CD4-positive, CD25-positive, alpha-beta regulatory T cell (primary cell): Measurements from ENCODE around the gene PLAGL2. TPM values are rescaled to one million over a fixed set of nuclear protein-coding genes. Genes with fewer than 3 reads are reported as not detected.

ENCODE experiments used
- ATAC-seq, 2 donors: fragments of 150-1000 bp; cut with Tn5 transposase; one replicate each; pipeline ENCODE4 v1.10.0; 2021; ENCODE audit warnings: low read depth in 2 of 2, moderate number of reproducible peaks in 2 of 2, moderate library complexity in 1 of 2
- DNase-seq, 3 donors: peaks; one replicate each; pipeline versions ENCODE4 v3.0.0 to v3.0.0-alpha.2; 2012 to 2022; ENCODE audit warnings: mixed read lengths in 1 of 3
- H3K27ac ChIP-seq: one replicate; pipeline ENCODE4 v1.7.0; 2013; ENCODE audit warnings: mild to moderate bottlenecking, low read length; ENCODE audit not compliant: insufficient read depth, poor library complexity, severe bottlenecking
- H3K27me3 ChIP-seq: one replicate; pipeline ENCODE4 v1.7.0; 2013; ENCODE audit warnings: low read length; ENCODE audit not compliant: control insufficient read depth, insufficient read depth
- H3K36me3 ChIP-seq: one replicate; pipeline ENCODE4 v1.7.0; 2013; ENCODE audit warnings: mild to moderate bottlenecking, low read length, moderate library complexity; ENCODE audit not compliant: control insufficient read depth, insufficient read depth
- H3K4me1 ChIP-seq: 2 replicates; pipeline ENCODE4 v1.7.0; 2013; ENCODE audit warnings: mild to moderate bottlenecking, low read length; ENCODE audit not compliant: insufficient read depth, control insufficient read depth, poor library complexity, severe bottlenecking
- H3K4me3 ChIP-seq: one replicate; pipeline ENCODE4 v1.7.0; 2013; ENCODE audit warnings: low read depth, mild to moderate bottlenecking, low read length, moderate library complexity
- H3K9me3 ChIP-seq, 2 experiments: 1 replicate in 1 of 2; 2 replicates in 1 of 2; pipeline ENCODE4 v1.7.0; 2013; ENCODE audit warnings: low read length in 2 of 2, mild to moderate bottlenecking in 1 of 2, moderate library complexity in 1 of 2; ENCODE audit not compliant: control insufficient read depth in 2 of 2
- H3K27ac Mint-ChIP-seq, 3 donors: one replicate each; pipeline ENCODE4 v1.8.0; 2020 to 2022; ENCODE audit warnings: mild to moderate bottlenecking in 3 of 3, mixed read lengths in 3 of 3, moderate library complexity in 2 of 3
- H3K27me3 Mint-ChIP-seq: one replicate; pipeline ENCODE4 v1.8.0; 2022; ENCODE audit warnings: mild to moderate bottlenecking, mixed read lengths
- H3K36me3 Mint-ChIP-seq: one replicate; pipeline ENCODE4 v1.8.0; 2020; ENCODE audit warnings: mixed read lengths
- H3K4me1 Mint-ChIP-seq, 4 donors: one replicate each; pipeline ENCODE4 v1.8.0; 2020 to 2022; ENCODE audit warnings: mixed read lengths in 4 of 4, mild to moderate bottlenecking in 1 of 4
- H3K4me3 Mint-ChIP-seq, 4 donors: one replicate each; pipeline ENCODE4 v1.8.0; 2020 to 2022; ENCODE audit warnings: mild to moderate bottlenecking in 4 of 4, mixed read lengths in 4 of 4, moderate library complexity in 3 of 4
- H3K9me3 Mint-ChIP-seq, 7 donors: one replicate each; pipeline ENCODE4 v1.8.0; 2020 to 2022; ENCODE audit warnings: mixed read lengths in 7 of 7, mild to moderate bottlenecking in 3 of 7, moderate library complexity in 2 of 7
- polyA plus RNA-seq, 4 donors: library from polyadenylated mRNA; unstranded; fragments of 300-500 nt; fragmentation: Illumina TruSeq; gene quantifications; one replicate each; pipeline ENCODE4 v1.2.3, GENCODE V29; 2021
- total RNA-seq: library from RNA; stranded (reverse); gene quantifications from one replicate; pipeline ENCODE4 v1.2.3, GENCODE V29; 2022

The PLAGL2 gene
- total and polyA plus RNA-seq, 5 donors from 2014 or later: 2.8 to 22.9 (median 4.4) TPM

DNA sequence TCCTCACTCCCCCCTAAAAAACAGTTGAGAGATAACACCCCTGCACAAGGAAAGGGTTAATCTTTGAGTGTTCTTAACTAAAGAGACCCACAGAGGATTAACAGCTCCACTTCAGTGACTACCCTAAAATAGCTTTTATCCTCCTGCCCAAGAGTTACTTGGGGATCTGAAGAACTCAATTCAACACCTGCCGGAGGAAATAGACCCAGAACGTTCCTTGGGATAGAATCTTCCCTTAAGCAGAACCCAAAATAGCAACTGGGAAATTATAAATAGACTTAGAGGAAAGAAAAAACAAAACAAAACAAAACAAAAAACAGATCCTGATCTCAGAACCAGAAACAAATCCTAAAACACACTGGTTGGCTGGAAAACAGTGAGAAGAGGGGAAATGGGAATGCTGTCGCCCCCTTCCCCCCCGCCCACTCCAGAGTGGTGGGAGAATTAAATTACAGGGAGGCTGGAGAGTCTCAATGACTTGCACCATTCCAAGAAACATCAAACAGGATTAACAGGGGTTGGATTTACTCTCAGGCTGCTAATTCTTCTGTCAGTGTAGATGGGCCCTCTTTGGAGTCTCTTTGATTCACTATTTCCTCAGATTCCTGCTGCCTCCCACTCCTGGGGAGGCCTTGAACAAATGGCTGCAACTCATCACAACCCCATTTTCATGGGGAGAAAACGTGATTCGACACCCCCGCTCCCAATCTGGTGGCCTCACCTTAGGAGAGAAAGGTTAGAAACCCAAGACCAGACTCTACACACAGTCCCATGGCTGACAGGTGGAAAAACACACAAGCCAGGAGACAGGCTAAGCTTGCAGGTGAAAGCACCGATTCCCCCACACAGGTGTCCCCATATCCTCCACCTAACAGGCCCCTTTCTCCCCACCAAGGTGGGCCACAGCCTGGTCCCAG lies 1.4 kb downstream of the PLAGL2 start:
- Mint-ChIP-seq H3K4me3 (peak overlapping the region; percentile 95 to 98 (median 97)), H3K27ac (peak overlapping the region; percentile 82 to 94 (median 89)), H3K9me3 (no peaks in the 10 kb centered on the region), H3K36me3 (peaks cover 21% of the 10 kb centered on the region), H3K4me1 (peaks cover 38 to 84% (median 61%) of the 10 kb centered on the region in 4 donors), H3K27me3 (no peaks in the 10 kb centered on the region)
- peak overlapping the region; percentile 69 for H3K27ac ChIP-seq
- no peak for ATAC-seq
- DNase-seq: peak in 1 of 3 donors; percentile 9
- H3K4me1 ChIP-seq: peaks cover 61% of the 10 kb centered on the region
- peak overlapping the region; percentile 81 for H3K4me3 ChIP-seq
- peaks cover 11% of the 10 kb centered on the region for H3K36me3 ChIP-seq
- H3K27me3 ChIP-seq: no peaks in the 10 kb centered on the region
- H3K9me3 ChIP-seq: no peaks in the 10 kb centered on the region

DNA sequence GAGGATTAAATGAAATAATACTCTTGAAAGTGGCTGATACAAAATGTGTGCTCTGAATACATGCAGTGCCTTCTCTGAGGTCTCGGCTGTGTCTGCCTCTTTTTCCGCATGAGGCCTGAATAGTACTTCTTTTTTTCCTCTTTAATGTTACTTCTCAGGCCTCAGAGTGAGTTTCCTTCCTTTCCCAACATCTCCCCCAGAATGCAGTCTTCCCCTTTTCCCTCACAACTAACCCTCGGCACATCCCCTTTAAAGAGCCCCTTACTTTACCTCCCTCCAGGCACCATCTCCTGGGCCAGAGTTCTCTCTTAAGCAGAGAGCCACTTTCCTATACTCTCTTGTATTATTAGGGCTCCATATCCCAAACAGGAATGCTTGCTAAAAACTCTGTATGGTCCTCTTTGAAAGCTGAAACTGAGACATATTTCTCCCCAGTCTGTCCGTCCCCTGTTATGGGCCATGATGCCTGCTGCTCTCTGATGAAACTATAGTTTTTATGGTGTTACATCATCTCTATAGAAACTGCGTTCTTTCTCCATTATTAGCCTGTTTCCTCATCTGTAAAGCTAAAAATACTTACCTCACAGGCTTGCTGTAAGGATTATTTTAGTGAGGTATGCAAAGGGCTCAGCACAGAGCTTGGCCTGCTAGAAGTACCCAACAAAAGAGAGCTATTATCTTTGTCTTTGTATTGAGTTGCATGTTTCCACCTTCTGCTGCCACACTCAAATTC lies 2.3 kb downstream of the PLAGL2 start:
- peaks cover 30 to 80% (median 57%) of the 10 kb centered on the region in 4 donors for H3K4me1 Mint-ChIP-seq

DNA sequence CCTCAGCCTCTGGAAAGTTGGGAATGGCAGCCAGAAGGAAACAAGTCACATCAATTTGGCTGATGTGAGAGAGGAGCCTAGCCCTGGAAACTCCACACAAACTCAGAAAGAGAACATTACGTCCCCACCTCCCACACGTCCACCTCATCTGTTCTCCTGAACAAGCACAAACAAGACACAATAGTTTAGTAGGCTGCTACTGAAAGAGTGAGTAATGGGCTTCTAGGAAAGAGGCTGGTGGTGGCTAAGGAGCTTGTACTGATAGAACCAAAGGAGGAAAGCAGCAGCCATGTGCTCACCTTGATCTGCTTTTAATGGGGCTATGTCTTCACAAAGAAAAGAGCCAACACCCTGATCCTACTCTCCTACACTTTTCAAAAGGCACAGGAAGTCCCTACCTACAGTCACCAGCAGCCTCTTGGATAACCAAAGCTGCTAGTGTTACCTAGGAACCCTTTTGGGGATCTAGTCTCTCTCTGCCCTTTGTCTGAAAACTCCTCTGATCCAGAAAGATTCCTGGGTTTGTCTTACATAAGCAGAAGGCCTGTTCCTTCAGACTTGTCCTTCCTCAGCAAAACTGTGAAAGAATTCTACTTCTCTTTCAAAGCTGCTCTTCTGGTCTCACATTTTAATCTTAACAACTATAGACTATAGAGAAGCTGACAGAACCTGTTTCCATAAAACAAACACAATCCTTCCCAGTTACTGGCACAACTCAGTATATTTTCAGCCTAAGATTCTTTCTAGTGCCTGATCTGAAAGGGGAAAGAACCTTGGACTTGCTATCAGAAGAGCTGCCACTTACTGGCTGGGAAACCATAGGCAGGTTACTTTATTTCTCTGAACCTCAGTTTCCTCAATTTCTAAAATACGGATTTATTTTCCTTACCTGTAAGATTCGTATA lies 3.1 kb downstream of the PLAGL2 start:
- Histone ChIP-seq H3K27ac (peak overlapping the region; percentile 59), H3K36me3 (peaks cover 17% of the 10 kb centered on the region), H3K4me1 (peaks cover 63% of the 10 kb centered on the region), H3K9me3 (no peaks in the 10 kb centered on the region), H3K4me3 (peak overlapping the region; percentile 81), H3K27me3 (no peaks in the 10 kb centered on the region)
- Mint-ChIP-seq H3K4me3 (peak overlapping the region; percentile 72 to 98 (median 96)), H3K36me3 (peaks cover 16% of the 10 kb centered on the region), H3K27me3 (no peaks in the 10 kb centered on the region), H3K4me1 (peaks cover 28 to 76% (median 58%) of the 10 kb centered on the region in 4 donors), H3K9me3 (no peaks in the 10 kb centered on the region), H3K27ac (peak overlapping the region; percentile 82 to 94 (median 89))
- no peak for ATAC-seq
- peak in 1 of 3 donors; percentile 35 for DNase-seq

More for the DNA sequence above, 2.3 kb downstream of the PLAGL2 start:
- Mint-ChIP-seq H3K36me3 (peaks cover 18% of the 10 kb centered on the region), H3K9me3 (no peaks in the 10 kb centered on the region), H3K27me3 (no peaks in the 10 kb centered on the region), H3K4me3 (peak overlapping the region; percentile 95 to 98 (median 97)), H3K27ac (peak overlapping the region; percentile 82 to 94 (median 89))
- H3K36me3 ChIP-seq: peaks cover 13% of the 10 kb centered on the region
- ATAC-seq (no peak), DNase-seq (peak in 1 of 3 donors; percentile 10)
- H3K4me1 ChIP-seq: peaks cover 61% of the 10 kb centered on the region
- peak overlapping the region; percentile 59 for H3K27ac ChIP-seq
- H3K27me3 ChIP-seq: no peaks in the 10 kb centered on the region
- H3K9me3 ChIP-seq: no peaks in the 10 kb centered on the region
- H3K4me3 ChIP-seq: peak overlapping the region; percentile 81

DNA sequence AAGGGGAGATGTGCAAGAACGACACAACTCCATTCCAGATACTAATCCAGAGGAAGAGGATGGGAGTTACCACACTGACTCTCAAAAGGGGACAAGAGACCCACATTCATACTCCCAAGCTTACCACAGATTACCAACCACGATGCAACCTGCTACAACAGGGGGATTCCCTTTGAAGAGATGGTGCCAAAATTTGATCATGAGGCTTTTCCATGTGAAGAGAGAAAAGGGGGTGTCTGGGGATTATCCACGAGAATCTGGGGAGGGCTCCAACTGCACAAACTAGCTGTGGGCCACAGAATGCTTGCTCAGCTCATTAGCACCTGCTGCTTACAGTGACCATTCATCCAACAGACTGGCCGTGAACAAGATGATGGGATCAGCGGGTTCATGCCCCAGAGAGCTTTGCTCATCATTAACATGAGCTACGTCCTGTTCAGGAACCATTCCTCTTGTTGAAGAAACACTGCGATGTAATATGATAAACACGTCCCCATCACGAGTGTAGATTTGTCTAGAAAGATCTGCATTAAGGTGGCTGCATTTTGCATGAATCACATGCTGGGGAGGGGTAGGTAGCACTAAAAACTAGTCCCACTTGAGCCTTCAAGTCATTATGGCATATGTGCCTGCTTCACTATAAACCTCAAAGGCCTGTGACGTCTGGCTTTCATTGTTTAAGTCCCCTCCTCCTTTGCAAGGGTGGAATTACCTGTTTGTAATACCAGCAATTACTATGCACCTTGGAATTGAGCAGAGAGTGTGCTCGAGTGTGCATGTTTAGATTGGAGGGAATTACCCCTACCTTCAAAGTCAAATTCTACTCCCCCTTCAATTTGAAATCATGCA lies 4.0 kb downstream of the PLAGL2 start:
- Mint-ChIP-seq H3K27ac (peak overlapping the region; percentile 58 to 94 (median 89)), H3K4me3 (peak overlapping the region; percentile 34 to 98 (median 76)), H3K4me1 (peaks cover 23 to 76% (median 57%) of the 10 kb centered on the region in 4 donors), H3K9me3 (no peaks in the 10 kb centered on the region), H3K27me3 (no peaks in the 10 kb centered on the region), H3K36me3 (peaks cover 15% of the 10 kb centered on the region)
- ATAC-seq (no peak), DNase-seq (peak in 1 of 3 donors; percentile 23)
- Histone ChIP-seq H3K9me3 (no peaks in the 10 kb centered on the region), H3K27me3 (no peaks in the 10 kb centered on the region), H3K4me3 (peak overlapping the region; percentile 81), H3K27ac (peak overlapping the region; percentile 18), H3K4me1 (peaks cover 56% of the 10 kb centered on the region), H3K36me3 (peaks cover 26% of the 10 kb centered on the region)

DNA sequence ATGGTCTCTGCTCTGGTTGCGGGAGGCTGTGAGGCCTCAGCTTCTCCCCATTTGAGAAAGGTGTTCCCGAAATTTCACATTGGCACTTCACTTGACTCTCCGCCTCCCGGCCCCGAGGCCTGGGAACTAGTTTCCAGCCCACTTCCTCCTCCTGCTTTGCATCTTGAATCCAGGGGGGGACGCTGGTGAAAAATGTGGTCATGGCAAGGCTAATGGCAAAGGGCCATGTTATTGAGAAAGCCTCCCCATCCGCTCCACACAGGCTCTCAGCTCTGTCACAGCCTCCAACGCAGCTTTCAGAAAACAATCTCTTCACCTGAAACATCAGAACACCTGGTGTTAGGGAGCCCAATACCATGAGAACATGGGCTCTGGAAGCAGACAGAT lies 5.6 kb downstream of the PLAGL2 start:
- Mint-ChIP-seq H3K9me3 (no peaks in the 10 kb centered on the region), H3K27ac (peak overlapping the region in 1 of 3 donors; percentile 94), H3K4me3 (no peak overlapping the region), H3K4me1 (peaks cover 23 to 74% (median 57%) of the 10 kb centered on the region in 4 donors), H3K36me3 (peaks cover 23% of the 10 kb centered on the region), H3K27me3 (no peaks in the 10 kb centered on the region)
- Histone ChIP-seq H3K9me3 (no peaks in the 10 kb centered on the region), H3K4me1 (peaks cover 48% of the 10 kb centered on the region), H3K27me3 (no peaks in the 10 kb centered on the region), H3K27ac (no peak overlapping the region), H3K4me3 (no peak overlapping the region), H3K36me3 (peaks cover 41% of the 10 kb centered on the region)
- ATAC-seq: no peak
- DNase-seq: no peak

DNA sequence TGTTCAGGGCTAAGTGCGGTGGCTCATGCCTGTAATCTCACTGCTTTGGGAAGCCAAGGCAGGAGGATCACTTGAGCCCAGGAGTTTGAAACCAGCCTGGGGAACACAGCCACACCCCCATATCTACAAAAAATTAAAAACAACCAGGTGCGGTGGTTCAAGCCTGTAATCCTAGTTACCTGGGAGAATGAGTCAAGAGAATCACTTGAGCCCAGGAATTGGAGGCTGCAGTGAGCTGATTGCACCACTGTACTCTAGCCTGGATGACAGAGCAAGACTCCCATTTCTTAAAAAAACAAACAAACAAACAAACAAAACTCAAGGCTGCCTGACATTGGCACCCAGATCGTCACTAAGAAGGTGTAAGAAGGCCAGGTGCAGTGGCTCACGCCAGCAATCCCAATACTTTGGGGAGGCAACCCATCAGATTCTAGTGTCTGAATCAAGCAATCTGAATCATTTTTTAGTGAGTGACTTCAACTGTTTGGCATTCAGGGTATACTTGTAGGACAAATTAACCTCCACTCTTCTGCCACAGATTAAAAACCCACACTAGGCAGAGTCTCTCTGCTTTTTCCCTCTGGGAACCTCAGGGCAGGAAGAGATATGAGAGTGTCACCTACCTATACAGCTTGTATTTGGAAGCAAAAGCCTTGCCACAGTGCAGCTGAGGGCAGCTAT lies 6.1 kb downstream of the PLAGL2 start:
- H3K27ac ChIP-seq: no peak overlapping the region
- H3K36me3 ChIP-seq: peaks cover 45% of the 10 kb centered on the region
- no peaks in the 10 kb centered on the region for H3K27me3 ChIP-seq
- no peak overlapping the region for H3K4me3 ChIP-seq
- ATAC-seq (no peak), DNase-seq (no peak)
- H3K36me3 Mint-ChIP-seq: peaks cover 19% of the 10 kb centered on the region
- H3K27me3 Mint-ChIP-seq: no peaks in the 10 kb centered on the region
- H3K4me1 ChIP-seq: peaks cover 42% of the 10 kb centered on the region
- H3K4me3 Mint-ChIP-seq: no peak overlapping the region
- no peaks in the 10 kb centered on the region for H3K9me3 Mint-ChIP-seq
- H3K27ac Mint-ChIP-seq: peak overlapping the region; percentile 10 to 94 (median 59)
- no peaks in the 10 kb centered on the region for H3K9me3 ChIP-seq
- peaks cover 23 to 69% (median 55%) of the 10 kb centered on the region in 4 donors for H3K4me1 Mint-ChIP-seq
